DMS79 treated with DMSO at 0.1 percent for 48 hours (cell line): ENCODE data around the gene ASB8.
"Not testable (repeated sequence)": the region's sequence is repeated elsewhere in the genome, so short reads cannot be mapped to it uniquely, and the experiment has no call there.

Experiments used
- DNase-seq: peaks from one replicate; lab custom pipeline; 2025; lab: John Stamatoyannopoulos, UW

The ASB8 gene

DNA sequence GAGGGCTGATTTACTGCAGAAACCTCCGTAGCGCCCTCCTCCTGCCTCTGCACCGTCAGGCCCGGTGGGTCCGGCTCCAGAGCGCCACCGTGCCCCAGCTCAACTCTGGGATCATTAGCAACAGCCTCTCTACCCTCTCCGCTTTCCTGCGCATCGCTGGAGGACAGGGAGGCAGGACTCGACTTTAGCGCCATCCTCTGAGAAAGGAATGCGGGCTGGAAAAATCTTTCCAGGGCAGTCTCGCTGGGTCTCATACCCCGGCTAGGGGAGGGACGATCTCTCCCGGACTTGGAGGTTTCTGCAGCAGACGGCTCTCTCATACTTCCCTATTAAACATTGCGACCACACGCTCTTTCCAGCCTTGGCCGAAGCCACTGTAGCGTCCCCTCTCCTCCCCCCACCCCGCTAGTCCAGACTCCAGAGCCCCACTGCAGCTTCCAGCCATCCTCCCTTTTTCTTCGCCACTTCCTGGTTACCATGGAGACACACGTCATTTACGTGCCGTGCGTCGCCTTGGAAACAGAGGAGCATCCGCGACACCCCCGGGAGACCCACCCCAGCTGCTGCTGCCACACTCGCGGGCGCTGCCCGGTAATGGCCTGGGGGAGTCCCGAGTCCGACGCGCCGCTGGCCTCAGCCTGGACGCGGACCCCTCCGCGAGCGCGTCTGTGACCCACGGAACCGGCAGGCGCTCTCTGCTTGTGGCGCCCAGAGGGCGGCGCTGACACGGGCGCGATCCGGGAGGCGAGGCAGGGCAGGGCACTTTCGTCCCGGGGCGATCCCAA is 26.0 kb upstream of the ASB8 start, which contains the start of gene CCDC184:
Gene CCDC184 (plus strand): TSS at position 554 of the 785 bp plus-strand sequence. CDS start 479 bp downstream, outside the sequence.
- peak; percentile 82 for DNase-seq

DNA sequence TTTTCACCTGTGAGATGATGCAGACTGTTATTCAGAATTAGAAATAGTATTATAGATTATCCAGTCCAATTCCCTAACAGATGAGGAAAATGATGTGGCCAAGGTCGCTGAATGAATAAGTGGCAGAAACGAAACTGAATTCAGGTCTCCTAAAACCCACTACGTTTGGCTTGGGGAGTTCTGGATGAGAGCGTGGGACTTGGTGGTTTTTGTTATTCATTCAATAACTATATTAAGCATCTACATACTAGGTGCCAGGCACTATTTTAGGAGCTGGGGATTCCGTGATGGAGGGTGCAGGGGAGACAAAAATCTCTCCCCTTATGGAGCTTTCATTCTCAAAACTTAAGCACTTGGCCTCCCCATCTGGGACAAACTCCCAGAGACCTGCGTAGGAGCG is 25.3 kb upstream of the ASB8 start:
- no peak for DNase-seq

DNA sequence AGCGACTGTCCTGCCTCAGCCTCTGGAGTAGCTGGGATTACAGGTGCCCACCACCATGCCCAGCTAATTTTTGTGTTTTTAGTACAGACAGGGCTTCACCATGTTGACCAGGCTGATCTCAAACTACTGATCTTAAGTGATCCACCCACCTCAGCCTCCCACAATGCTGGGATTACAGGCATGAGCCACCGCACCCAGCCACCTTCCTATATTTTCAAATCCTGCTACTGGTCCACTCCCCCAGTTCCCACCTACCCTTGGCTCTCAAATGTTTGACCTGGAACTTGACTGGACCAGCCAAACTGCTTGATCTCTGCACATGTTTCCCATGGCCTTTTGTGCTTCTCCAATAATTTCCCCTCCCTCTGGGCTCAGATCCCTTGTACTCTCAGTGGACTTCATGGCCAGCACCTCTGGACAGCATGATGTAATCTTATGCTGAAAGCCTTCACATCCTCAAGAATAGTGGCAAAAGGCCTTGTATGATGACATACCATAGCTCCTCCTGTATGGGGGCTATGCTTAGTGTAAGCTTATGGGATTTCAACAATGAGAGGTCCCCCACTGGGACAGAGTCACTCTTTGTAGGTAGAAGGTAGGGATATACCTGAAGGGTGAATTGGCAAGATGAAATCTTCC is 23.7 kb upstream of the ASB8 start:
- no peak for DNase-seq

DNA sequence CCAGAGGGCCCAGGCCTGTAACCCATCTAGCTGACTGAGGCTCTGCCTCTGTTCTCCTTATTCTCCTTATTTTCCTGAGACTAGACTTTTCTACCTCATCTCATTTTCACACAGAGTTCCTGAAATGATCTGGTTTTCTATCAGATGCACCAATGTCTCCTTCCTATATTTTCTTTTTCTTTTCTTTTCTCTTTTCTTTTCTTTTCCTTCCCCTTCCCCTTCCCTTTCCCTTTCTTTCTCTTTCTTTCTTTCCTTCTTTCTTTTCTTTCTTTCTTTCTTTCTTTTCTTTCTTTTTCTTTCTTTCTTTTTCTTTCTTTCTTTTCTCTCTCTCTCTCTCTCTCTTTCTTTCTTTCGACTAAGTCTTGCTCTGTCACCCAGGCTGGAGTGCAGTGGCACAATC is 23.1 kb upstream of the ASB8 start:
- no peak for DNase-seq

DNA sequence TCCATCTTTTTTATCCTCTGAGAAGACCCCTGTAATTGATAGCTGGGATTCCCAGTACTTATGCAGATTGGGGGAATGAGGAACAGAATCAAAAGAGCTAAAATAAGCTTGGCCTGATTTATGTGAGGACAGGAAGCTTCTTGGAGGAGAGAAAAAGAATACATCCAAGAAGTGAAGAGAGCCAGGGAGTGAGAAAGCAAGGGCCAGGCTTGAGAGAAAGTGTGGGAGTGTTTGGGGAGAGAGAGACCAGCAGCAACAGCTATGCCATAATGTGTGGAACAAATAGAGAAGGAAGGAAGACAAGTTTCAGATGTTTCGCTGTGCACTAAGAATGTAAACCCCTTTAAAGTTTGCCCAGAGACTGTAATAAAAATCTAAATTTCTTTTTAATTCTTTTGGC is 22.2 kb upstream of the ASB8 start:
- no peak for DNase-seq

DNA sequence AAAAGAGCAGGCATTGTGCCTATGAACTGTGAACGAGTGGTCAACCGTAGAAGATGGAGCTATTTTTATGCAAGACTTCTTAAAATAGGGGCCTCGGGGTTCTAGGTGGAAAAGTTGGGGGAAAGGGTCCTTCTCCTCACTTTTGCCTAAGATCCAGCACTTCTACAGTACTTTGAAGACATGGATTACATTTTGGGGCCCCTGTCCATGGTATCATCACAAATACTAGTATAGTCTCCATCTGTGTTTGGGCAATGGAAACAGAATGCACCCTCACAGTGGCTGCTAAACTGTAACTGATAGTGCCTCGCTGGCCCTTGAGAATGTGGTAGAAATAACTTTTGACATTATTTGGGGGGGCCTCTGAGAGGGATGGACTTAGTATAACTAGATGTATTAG is 20.7 kb upstream of the ASB8 start:
- DNase-seq: no peak

DNA sequence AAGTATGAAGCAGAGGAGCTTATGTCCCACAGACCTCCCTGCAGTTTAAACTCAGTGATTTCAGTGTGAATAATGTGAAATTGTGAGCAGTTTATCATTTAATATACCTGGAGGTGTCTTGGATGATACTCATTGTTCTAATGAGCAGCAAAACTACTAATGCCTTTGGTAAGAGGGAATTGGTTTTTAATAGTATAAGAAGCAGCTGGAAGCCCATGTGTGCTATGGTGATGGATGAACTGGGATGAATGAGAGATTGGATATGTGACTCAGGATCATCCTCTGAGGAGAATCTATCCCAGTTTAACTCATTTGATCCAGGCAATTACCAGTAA is 19.1 kb upstream of the ASB8 start:
- DNase-seq: no peak

DNA sequence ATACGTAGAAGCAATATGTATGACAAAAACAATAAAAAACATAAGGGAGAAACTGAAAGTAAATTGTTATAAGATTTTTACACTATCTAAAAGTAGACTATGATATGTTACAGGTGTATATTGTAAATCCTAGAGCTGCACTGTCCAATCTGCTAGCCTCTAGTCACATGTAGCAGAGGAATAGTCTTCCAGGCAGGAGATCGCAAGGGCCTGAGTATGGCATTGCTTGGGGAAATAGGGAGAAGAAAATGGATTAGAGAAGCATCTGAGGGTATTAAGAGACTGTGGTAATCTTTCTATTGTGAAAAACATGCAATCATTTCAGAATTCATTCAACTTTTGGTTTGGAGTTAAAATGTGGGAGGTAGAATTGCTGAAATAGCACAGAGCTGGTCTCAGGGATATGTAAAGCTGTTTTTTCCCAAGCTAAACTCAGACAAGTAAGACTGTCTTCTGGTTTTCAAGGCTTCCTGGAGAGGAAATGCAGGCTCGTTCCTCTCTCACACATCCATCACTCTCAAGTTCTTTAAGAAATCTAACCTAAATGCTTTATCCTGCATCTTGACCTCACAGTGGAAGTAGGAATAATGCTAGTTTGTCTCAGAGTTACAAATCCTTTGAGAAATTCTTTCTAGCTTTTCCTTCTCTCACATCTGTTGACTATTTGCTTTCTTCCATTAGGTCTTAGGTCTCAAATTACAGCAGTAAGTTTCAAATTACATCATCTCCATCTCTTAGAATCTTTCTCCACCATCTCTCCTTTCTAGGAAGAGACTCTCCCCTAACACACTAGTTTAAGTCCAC is 18.5 kb upstream of the ASB8 start:
- no peak for DNase-seq

DNA sequence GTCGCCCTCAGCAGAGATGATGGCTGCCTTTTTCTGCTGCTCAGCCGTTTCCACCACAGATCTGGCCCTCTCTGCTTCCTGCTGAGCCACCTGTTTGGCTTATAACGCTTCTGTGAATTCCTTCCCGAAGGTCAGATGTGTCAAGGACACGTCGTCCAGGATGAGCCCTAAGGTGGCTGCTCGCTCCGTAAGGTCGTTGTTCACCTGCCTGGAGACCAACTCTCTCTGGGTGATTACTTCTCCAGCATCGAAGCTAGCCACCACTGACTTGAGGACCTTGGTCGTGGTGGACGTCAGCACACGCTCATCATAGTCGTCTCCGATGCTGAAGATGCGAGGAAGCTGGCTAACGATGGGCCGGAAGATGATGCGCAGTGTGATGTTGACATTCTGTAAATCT is 11.7 kb upstream of the ASB8 start:
- DNase-seq: no peak

DNA sequence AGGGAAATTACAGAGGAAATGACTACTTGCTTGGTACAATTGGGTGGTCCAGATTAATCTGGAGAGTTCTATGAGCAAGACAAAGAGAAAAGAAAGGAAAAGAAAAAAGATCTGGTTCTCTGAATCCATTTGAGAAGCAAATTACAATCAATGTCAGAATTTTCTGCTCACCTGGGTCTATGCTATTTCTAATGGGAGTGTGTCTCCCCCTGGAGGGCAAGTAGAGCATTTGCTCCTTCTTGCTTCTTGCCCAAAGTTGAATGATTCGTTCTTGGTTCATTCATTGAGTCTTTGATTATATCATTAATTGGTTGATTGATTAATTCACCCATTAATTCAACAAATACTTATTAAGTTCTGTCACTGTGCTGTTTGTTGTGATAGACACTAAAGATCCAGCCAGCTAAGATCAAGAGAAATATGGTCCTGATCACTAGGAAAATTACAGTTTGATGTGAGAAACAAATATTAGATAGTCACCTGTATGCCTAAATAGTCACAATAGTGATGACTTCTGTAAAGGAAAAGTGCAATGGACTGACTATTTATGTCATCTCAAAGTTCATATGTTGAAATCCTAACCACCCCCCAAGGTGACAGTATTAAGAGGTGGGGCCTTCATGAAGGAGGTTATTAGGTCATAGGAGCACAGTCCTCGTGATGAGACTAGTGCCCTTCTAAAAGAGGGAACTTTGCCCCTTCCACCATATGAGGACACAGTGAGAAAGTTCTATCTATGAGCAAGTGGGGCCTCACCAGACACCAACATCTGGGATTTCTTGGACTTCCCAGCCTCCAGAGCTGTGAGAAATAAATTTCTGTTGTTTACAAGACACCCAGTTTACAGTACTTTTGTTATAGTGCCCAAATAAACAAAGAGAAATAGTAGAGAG is 8.0 kb upstream of the ASB8 start:
- peak; percentile 47 for DNase-seq

DNA sequence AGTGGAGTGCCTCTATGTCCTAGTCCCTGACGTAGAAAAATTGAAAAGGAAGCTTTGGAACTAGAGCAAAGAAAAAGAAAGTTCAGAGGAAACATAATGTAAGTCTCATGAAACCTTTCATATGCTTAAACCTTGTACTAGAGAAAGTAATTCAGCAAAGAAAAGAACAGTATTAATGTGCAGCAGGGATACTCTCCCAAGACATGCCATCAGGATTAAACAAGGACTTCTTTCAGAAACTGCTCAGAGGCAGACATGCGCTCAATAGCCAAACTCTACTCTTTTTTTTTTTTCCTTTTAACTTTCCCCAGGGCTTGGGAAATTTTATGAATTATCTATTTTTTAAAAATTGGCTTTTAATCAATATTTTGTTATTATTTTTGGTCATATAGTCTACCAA is 7.1 kb upstream of the ASB8 start:
- no peak for DNase-seq

DNA sequence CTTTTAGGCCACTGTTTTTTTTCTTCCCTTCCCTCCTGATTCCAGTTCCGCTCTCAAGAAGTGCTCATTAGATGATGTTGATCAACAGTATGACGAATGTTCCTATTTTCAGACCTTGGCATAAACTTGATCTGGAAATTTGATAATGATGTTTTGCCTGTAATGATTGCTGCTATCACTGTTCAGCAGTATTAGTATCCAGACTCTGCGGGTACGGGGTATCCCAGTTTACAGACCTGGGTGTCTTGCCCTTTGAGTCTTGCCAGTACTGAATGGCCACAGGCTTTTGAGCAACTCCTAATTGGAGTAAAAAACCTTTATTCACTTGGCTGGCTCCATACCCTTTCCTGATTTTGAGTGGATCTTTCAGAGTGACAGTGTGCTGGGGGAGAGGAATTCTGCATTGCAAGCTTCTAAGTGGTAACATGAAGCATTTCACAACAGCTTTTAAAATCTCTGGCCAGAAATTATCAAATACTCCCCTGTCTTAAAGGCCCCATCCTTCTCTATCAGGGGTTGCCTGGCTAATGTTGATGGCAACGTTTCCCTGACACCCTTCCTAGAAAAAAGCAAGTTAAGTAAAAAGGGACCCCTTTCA is 5.9 kb upstream of the ASB8 start:
- DNase-seq: no peak

DNA sequence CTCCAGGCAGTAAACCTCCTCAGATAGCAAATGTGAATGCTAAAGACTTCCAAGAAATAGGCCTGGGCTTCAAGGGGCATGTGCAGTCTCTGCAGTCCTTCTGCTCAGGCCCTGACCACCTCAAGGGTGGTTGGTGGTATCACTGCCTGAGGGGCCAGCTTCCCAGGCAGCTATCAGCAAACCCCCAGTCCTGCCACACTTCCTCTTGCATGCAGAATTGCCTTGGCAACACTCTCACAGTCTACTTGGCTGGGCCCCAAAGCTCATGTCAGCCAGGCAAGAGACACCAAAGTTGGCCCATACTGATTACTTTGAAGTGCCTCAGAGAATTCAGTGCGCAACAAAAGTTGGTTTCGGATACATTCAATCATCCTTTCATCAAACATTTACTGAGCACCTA is 3.5 kb upstream of the ASB8 start:
- no peak for DNase-seq

DNA sequence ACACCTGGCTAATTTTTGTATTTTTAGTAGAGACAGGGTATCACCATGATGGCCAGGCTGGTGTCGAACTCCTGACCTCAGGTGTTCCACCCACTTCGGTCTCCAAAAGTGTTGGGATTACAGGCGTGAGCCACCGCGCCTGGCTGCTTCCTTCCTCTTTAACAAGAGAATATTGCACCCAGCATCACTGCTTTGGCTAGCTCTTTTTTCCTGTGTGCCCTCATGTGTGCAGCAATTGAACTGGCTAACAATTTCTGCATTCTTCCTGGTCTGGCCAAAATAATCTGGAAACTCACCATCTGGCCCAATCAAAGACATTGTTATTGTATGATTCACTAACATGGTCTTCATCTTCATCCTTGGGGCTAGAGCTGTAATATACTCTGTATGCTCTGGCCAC is 2.7 kb upstream of the ASB8 start:
- no peak for DNase-seq

DNA sequence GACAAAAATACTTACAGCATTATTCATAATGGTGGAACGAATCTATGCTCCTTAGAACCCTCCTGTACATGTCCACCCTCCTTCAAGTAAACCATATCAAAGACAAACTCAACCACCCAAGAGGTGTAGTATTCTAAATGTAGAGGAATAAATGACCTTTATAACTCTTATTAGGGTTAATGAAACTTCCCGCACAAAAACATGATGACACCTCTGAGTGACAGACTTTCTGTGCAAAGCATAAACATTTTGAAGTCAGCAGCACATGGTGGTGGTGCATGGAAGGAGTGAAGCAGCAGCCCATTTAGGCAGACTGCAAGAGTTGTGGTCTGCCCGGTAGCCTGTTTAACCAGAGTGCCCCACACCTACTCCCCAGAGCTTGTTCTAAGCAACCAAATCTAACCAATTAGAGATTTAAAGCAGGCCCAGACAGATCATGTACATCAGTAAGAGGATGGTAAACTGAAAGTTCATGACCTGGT is 615 bp upstream of the ASB8 start:
- DNase-seq: no peak

DNA sequence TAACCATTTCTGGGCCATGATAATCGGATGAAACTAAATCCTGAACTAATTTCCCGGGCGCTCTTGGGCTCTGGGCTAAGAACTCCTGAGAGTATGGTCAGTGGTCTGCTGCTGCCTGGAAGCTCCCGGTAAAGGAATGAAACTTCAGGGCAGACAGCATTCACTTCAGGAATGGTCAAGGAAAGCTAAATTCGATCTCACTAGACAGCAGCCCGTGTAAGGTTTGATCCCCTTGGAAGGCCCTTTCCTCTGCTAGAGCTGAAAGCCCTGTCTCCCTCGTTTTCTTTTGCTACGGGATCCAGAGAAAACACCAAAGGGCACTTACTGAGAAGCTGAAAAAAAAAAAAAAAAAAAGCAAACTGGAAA is 680 bp downstream of the ASB8 start:
- no peak for DNase-seq

DNA sequence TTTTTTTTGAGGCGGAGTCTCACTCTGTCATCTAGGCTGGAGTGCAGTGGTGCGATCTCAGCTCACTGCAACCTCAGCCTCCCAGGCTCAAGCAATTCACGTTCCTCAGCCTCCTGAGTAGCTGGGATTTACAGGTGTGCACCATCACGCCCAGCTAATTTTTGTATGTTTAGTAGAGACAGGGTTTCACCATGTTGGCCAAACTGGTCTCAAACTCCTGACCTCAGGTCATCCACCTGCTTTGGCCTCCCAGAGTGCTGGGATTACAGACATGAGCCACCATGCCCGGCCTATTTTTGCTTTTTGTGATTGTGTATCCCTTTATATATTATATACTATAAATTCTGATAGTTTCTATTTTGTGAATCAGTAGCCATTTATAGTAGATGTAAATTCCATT is 1.5 kb downstream of the ASB8 start:
- not testable (repeated sequence) for DNase-seq

DNA sequence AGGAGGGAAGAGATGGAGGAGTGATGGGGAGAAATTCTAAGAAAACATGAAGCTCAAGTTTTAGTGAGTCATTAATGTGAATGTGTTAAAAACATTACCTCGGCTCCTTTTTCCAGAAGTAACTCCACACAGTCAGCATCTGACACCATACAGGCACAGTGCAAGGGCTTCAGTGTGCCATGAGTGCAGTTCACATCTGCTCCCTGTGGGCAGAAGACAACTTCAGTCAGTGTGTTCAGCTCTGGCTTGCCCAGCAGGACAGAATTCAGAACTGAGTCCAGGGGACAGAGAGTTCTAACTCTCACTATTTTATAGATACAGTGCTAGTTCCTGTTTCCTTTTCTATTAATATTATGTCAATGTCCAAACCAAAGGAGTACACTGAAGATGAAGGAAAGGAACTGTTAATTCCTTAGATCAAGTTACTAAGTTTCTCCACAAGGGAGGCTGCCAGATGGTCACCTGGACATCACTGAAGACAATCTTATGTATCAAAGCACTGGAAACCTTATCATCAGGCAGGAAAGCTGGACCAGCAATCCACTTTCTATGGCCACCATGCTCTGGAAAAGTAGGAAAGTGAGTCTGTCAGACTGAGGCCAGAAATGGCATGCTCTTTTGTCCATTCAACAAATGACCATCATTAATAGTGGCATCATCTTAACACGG is 6.1 kb downstream of the ASB8 start:
- no peak for DNase-seq

DNA sequence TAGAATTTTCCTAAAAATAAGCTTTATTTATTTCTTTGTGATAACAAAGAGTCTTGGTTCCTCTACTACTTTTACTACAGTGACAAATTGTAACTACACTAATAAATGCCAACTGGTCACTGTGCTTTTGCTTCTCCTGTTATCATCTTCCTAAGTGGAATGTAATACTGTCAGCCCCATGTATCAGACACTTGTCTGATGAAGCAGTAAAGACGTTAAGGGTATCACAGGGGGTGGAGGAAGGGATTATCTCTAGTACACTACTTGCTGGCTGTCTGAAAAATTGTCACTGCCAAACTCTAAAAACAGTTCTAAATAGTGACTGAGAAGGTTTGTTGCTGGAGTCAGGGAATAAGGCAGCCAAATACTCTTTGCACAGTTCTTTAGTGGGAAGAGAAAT is 11.3 kb downstream of the ASB8 start:
- DNase-seq: no peak

DNA sequence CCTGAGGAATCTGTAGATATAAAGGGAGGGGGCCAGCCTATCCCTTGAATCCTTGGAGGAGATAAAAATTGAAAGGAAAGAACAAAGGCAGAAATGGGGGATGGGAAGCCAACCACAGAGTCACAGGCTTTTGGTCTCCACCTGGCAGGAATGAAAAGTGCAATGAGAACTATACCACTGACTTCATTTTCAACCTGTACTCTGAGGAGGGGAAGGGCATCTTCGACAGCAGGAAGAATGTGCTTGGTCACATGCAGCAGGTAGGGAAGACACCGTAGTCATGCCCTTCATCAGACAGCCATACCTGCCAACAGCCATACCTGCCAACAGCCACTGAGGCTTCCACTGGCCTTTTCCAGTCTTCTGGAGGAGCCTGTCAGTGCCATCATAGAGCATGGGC is 13.4 kb downstream of the ASB8 start:
- DNase-seq: no peak
